Right lobe of liver (tissue), 6 donors: ENCODE data around the gene HGS. TPM values are rescaled to one million over a fixed set of nuclear protein-coding genes. Genes with fewer than 3 reads are reported as not detected.

ENCODE experiments used
- ATAC-seq, 4 donors: fragments of 200-7000 bp; cut with Tn5 transposase; one replicate each; pipeline ENCODE4 v1.9.1; 2020; ENCODE audit warnings: mild to moderate bottlenecking in 4 of 4, moderate library complexity in 4 of 4
- DNase-seq, 3 donors: peaks; one replicate each; pipeline ENCODE4 v3.0.0-alpha.2; 2020
- H3K27ac ChIP-seq, 3 donors: fragments of 200-600 bp; one replicate each; pipeline ENCODE4 v1.8.0; 2022
- H3K27me3 ChIP-seq, 2 donors: fragments of 200-600 bp; one replicate each; pipeline ENCODE4 v1.8.0; 2022
- H3K36me3 ChIP-seq, 4 donors: fragments of 200-600 bp; sonication (generic) in 1 of 4; one replicate each; pipeline versions ENCODE4 v1.5.1 to v1.8.0; 2017 to 2022; ENCODE audit warnings: control low read depth in 1 of 4
- H3K4me1 ChIP-seq, 4 donors: fragments of 200-600 bp; sonication (generic) in 1 of 4; one replicate each; pipeline versions ENCODE4 v1.5.1 to v1.8.0; 2017 to 2022; ENCODE audit warnings: control low read depth in 1 of 4
- H3K4me3 ChIP-seq, 3 donors: fragments of 200-600 bp; one replicate each; pipeline ENCODE4 v1.8.0; 2022
- H3K9me3 ChIP-seq, 4 donors: fragments of 200-600 bp; sonication (generic) in 1 of 4; one replicate each; pipeline versions ENCODE4 v1.5.1 to v1.8.0; 2017 to 2022; ENCODE audit warnings: control low read depth in 1 of 4
- CTCF ChIP-seq, 4 donors: fragments of 200-600 bp in 3 of 4; fragments of 450-650 bp in 1 of 4; IDR thresholded peaks; one replicate each; pipeline versions ENCODE4 v1.5.1 to v1.8.0; 2016 to 2022; ENCODE audit warnings: antibody characterized with exemption in 4 of 4, mild to moderate bottlenecking in 2 of 4
- POLR2A ChIP-seq: fragments of 450-650 bp; IDR thresholded peaks from one replicate; pipeline ENCODE4 v1.6.1; 2017; ENCODE audit warnings: antibody characterized with exemption, mild to moderate bottlenecking
- WGBS: methylation state at CpG from one replicate; pipeline ENCODE4 v1.1.6; 2018; ENCODE audit warnings: low coverage, low lambda C conversion rate; ENCODE audit not compliant: insufficient coverage; ENCODE audit errors: missing lambda C conversion rate; 5-methylcytosine and 5-hydroxymethylcytosine counted together
- intact Hi-C, 2 donors: fragments of 100-400 bp; cut with DNase I; formaldehyde crosslinking; loops; one replicate each; pipeline versions ENCODE4 v1.11.2 to v1.14.1; 2022
- total RNA-seq, 6 experiments: library from RNA; depleted of rRNA in 2 of 6; stranded (reverse); fragments of >200 nt in 2 of 6; fragmentation: NEBNext Ultra II Directional in 3 of 6; extraction: Animal tissue kit (Norgen Biotek cat#: 25700) in 3 of 6; gene quantifications; one replicate each; pipeline versions ENCODE4 v1.1.0 to v1.2.4, GENCODE V29; 2016 to 2023
- donor health status: DM: no; HTN: yes; CAD: no.
- donor health status: DM: no; HTN: no; CAD: no.
- donor health status: DM: no; HTN: no; CAD: no.
- donor health status: DM: no; HTN: yes; CAD: no.
- donor health status: DM: no; HTN: yes; CAD: no.

The HGS gene
- total RNA-seq, 6 experiments from 2014 or later: 30.6 to 46.3 (median 37.3) TPM

DNA sequence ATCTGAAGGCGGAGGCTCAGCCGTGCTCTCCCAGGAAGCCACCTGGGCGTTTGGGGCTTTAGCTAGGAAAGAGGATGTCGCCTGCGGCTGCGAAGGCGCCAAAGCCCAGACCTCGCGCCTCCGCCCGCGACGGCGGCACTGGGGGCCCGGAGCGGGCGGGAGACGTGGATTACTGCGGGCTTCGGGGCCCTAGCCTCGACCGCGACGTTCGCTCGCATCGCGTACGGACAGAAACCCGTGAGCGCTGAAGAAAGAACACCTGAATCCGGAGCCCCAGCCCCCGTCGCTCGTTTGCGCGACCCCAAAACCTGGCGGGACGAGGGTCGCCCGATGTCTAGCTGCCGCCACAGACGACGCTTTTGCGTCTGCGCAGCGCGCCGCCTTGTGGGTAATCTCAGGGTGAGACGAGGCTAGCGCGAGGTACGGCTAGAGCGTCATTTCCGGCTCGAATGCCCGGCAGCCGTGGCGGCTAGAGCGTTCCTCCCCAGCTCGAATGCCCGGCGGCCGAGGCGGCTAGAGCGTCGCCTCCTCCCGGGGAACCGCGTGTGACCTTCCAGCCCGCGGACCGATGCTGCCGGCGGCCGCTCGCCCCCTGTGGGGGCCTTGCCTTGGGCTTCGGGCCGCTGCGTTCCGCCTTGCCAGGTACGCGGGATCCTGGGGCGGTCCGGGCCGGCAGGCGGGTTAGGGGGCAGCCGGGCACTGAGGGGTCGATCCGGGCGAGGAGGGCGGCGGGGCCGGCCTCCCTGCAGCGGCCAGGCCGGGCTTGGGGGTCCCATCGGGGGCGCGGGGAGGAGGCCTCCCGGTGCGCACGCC is 19.3 kb downstream of the HGS start, which contains the start of gene MRPL12:
Gene MRPL12 (plus strand): TSS at position 434 of the 813 bp plus-strand sequence. CDS start 135 bp downstream, at position 569.
- H3K36me3 ChIP-seq: peaks cover 0 to 57% (median 15%) of the 10 kb centered on the region in 4 donors
- TF ChIP-seq CTCF (IDR thresholded peaks at IDR 0.05) (peak in 2 of 4 donors; percentile 13 to 20), POLR2A (peak; percentile 90)
- H3K4me3 ChIP-seq: peak within 1 kb of the TSS; percentile 95 to 100 (median 99)
- H3K9me3 ChIP-seq: no peaks in the 10 kb centered on the region
- peaks cover 0 to 28% (median 9%) of the 10 kb centered on the region in 4 donors for H3K4me1 ChIP-seq
- intact Hi-C loops: no loop called here
- ATAC-seq: peak; percentile 86 to 91 (median 86)
- peak; percentile 94 to 97 (median 97) for DNase-seq
- no peaks in the 10 kb centered on the region for H3K27me3 ChIP-seq
- H3K27ac ChIP-seq: peak within 1 kb of the TSS; percentile 84 to 92 (median 91)
- WGBS: 2% methylated on average over 10 of the region's 102 CpGs

DNA sequence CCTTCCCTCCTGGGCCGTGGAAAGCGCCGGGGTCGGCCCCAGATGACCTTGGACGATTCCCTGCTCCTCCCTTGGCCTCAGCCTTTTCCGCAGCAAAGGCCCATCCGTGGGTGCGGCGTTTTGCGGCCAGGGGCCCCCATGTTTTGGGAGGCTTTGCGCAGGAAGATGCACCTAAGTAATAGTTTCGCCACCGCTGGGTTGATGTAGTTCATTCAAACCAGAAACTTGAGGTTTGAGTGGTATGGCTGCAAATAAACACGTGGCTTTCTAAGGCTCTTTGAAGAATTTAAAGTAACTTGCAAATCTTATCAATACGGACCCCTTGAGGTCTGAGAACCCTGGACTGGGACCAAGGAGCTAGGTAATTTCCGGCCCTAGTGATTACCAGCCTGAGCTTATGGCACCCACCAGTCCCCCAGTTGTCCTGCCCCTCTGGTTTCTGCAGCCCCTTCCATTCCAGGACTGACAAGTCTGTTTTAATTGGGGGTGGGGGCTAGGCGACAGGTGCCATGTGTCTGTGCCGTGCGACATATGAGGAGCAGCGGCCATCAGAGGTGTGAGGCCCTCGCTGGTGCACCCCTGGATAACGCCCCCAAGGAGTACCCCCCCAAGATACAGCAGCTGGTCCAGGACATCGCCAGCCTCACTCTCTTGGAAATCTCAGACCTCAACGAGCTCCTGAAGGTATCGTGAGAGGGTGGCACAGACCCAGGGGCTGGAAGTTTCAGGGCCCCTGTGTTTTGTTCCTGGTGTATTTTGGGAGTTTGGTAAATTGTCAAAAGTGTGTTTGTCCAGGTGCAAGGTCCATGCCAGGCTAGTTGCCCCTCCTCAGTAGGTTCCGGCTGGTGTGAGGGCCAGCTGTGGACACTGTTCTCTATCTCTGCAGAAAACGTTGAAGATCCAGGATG is 20.2 kb downstream of the HGS start:
- no peaks in the 10 kb centered on the region for H3K27me3 ChIP-seq
- H3K36me3 ChIP-seq: peaks cover 0 to 52% (median 15%) of the 10 kb centered on the region in 4 donors
- H3K27ac ChIP-seq: peak overlapping the region; percentile 84 to 92 (median 91)
- no peak for DNase-seq
- H3K4me1 ChIP-seq: peaks cover 0 to 28% (median 9%) of the 10 kb centered on the region in 4 donors
- no peak for TF ChIP-seq POLR2A
- TF ChIP-seq CTCF (IDR thresholded peaks at IDR 0.05): no peak
- intact Hi-C loops: no loop called here
- 7% methylated on average over 18 of the region's 27 CpGs for whole genome bisulfite sequencing
- ATAC-seq: peak in 3 of 4 donors; percentile 13 to 34 (median 26)
- H3K4me3 ChIP-seq: peak overlapping the region; percentile 95 to 100 (median 99)
- H3K9me3 ChIP-seq: no peaks in the 10 kb centered on the region

GRCh38 chr17:81705518-81706231 is 21.9 kb downstream of the HGS start:
- WGBS: 91% methylated on average over 17 of the region's 30 CpGs
- H3K36me3 ChIP-seq: peaks cover 0 to 47% (median 15%) of the 10 kb centered on the region in 4 donors
- intact Hi-C loops: loop anchor here in 1 of 2 donors (5.0 kb wide), 1 partner anchor 33 kb away; no protein-coding TSS in a partner anchor
- H3K27me3 ChIP-seq: no peaks in the 10 kb centered on the region
- TF ChIP-seq POLR2A: no peak
- no peak for TF ChIP-seq CTCF (IDR thresholded peaks at IDR 0.05)
- no peaks in the 10 kb centered on the region for H3K9me3 ChIP-seq
- peaks cover 0 to 36% (median 15%) of the 10 kb centered on the region in 4 donors for H3K4me1 ChIP-seq
- H3K27ac ChIP-seq: no peak overlapping the region
- peak in 1 of 3 donors; percentile 44 for DNase-seq
- H3K4me3 ChIP-seq: no peak overlapping the region
- ATAC-seq: no peak

DNA sequence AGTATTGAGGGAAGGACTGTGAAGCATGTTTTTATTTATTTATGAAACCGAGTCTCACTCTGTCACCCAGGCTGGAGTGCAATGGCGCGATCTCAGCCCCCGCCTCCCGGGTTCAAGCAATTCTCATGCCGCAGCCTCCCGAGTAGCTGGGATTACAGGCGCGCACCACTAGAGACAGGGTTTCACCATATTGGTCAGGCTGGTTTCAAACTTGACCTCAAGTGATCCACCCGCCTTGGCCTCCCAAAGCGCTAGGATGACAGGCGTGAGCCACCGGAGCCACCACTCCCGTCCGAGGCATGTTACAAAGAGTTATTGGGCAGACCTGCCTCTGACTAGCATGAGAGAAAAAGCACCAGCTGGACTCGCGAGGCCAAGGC is 22.4 kb downstream of the HGS start:
- intact Hi-C loops: loop anchor here in 1 of 2 donors (5.0 kb wide), 1 partner anchor 34 kb away; no protein-coding TSS in a partner anchor
- no peak overlapping the region for H3K4me3 ChIP-seq
- no peak for ATAC-seq
- no peaks in the 10 kb centered on the region for H3K27me3 ChIP-seq
- no peaks in the 10 kb centered on the region for H3K9me3 ChIP-seq
- TF ChIP-seq CTCF (IDR thresholded peaks at IDR 0.05) (no peak), POLR2A (no peak)
- H3K36me3 ChIP-seq: peaks cover 0 to 42% (median 15%) of the 10 kb centered on the region in 4 donors
- H3K27ac ChIP-seq: no peak overlapping the region
- DNase-seq: peak in 1 of 3 donors; percentile 43
- WGBS: 90% methylated on average over 11 of the region's 17 CpGs
- H3K4me1 ChIP-seq: peaks cover 0 to 36% (median 16%) of the 10 kb centered on the region in 4 donors
